CD14-positive monocyte (primary cell): ENCODE results near the gene DENND4A. TPM values are rescaled to one million over a fixed set of nuclear protein-coding genes. Genes with fewer than 3 reads are reported as not detected.

ENCODE experiments used
- DNase-seq, 3 donors: peaks; one replicate each; pipeline ENCODE4 v3.0.0-alpha.2; 2011 to 2022
- H2AFZ ChIP-seq: 2 replicates; pipeline ENCODE4 v1.6.0; 2012; ENCODE audit warnings: mild to moderate bottlenecking, low read depth, low read length, inconsistent platforms; ENCODE audit not compliant: insufficient read depth, poor library complexity, severe bottlenecking
- H3K27ac ChIP-seq, 2 donors: 1 replicate in 1 of 2; 2 replicates in 1 of 2; pipeline ENCODE4 v1.5.1; 2012 to 2013; ENCODE audit warnings: low read length in 2 of 2, control low read depth in 1 of 2, inconsistent platforms in 1 of 2, low read depth in 1 of 2, mild to moderate bottlenecking in 1 of 2
- H3K27me3 ChIP-seq, 2 donors: one replicate each; pipeline versions ENCODE4 v1.6.0 to v1.6.1; 2011 to 2013; ENCODE audit warnings: low read length in 2 of 2; ENCODE audit not compliant: control insufficient read depth in 2 of 2, insufficient read depth in 2 of 2
- H3K36me3 ChIP-seq, 2 donors: replicated peaks in 1 of 2; 1 replicate in 1 of 2; 2 replicates in 1 of 2; pipeline versions ENCODE4 v1.5.1 to v1.6.1; 2012 to 2013; ENCODE audit warnings: low read length in 2 of 2, control low read depth in 1 of 2, inconsistent platforms in 1 of 2, mild to moderate bottlenecking in 1 of 2; ENCODE audit not compliant: insufficient read depth in 2 of 2, control insufficient read depth in 1 of 2
- H3K4me1 ChIP-seq, 2 donors: 1 replicate in 1 of 2; 2 replicates in 1 of 2; pipeline versions ENCODE4 v1.5.1 to v1.6.1; 2012 to 2013; ENCODE audit warnings: low read length in 2 of 2, control low read depth in 1 of 2, inconsistent platforms in 1 of 2, mild to moderate bottlenecking in 1 of 2, moderate library complexity in 1 of 2; ENCODE audit not compliant: insufficient read depth in 2 of 2, control insufficient read depth in 1 of 2
- H3K4me2 ChIP-seq: replicated peaks from 2 replicates; pipeline ENCODE3; 2012; ENCODE audit warnings: low read length, moderate library complexity, mild to moderate bottlenecking; ENCODE audit not compliant: poor library complexity, severe bottlenecking; ENCODE audit errors: extremely low read depth
- H3K4me3 ChIP-seq, 3 experiments: fragments of 200-600 bp in 1 of 3; sonication (generic) in 1 of 3; replicated peaks in 1 of 3; 1 replicate in 2 of 3; 2 replicates in 1 of 3; pipeline ENCODE4 v1.5.1; 2011 to 2013; ENCODE audit warnings: low read length in 3 of 3, mild to moderate bottlenecking in 3 of 3, control low read depth in 2 of 3, low read depth in 2 of 3, inconsistent platforms in 1 of 3, moderate library complexity in 1 of 3
- H3K79me2 ChIP-seq: 2 replicates; pipeline ENCODE4 v1.6.0; 2012; ENCODE audit warnings: mild to moderate bottlenecking, control low read depth, inconsistent platforms, low read length, moderate library complexity; ENCODE audit not compliant: insufficient read depth
- H3K9ac ChIP-seq: 2 replicates; pipeline ENCODE4 v1.6.0; 2017; ENCODE audit warnings: low read length, mild to moderate bottlenecking; ENCODE audit not compliant: insufficient read depth, poor library complexity, severe bottlenecking
- H3K9me3 ChIP-seq, 2 donors: replicated peaks in 1 of 2; 1 replicate in 1 of 2; 2 replicates in 1 of 2; pipeline versions ENCODE4 v1.5.1 to v1.6.1; 2012 to 2013; ENCODE audit warnings: low read length in 2 of 2, control low read depth in 1 of 2; ENCODE audit not compliant: control insufficient read depth in 1 of 2, insufficient read depth in 1 of 2
- H4K20me1 ChIP-seq: 2 replicates; pipeline ENCODE4 v1.6.0; 2012; ENCODE audit warnings: mild to moderate bottlenecking, low read length, control low read depth, moderate library complexity; ENCODE audit not compliant: insufficient read depth
- H3K27ac Mint-ChIP-seq, 7 donors: one replicate each; pipeline ENCODE4 v1.8.0; 2020; ENCODE audit warnings: mild to moderate bottlenecking in 7 of 7, mixed read lengths in 7 of 7, moderate library complexity in 6 of 7, inconsistent platforms in 2 of 7
- H3K27me3 Mint-ChIP-seq, 3 donors: one replicate each; pipeline ENCODE4 v1.8.0; 2021 to 2022; ENCODE audit warnings: low read depth in 3 of 3, mild to moderate bottlenecking in 3 of 3, mixed read lengths in 3 of 3, moderate library complexity in 3 of 3, inconsistent platforms in 1 of 3
- H3K36me3 Mint-ChIP-seq, 2 donors: one replicate each; pipeline ENCODE4 v1.8.0; 2020; ENCODE audit warnings: mixed read lengths in 2 of 2, inconsistent platforms in 1 of 2, mild to moderate bottlenecking in 1 of 2
- H3K4me1 Mint-ChIP-seq: one replicate; pipeline ENCODE4 v1.8.0; 2020; ENCODE audit warnings: mild to moderate bottlenecking, mixed read lengths
- H3K4me3 Mint-ChIP-seq, 2 donors: one replicate each; pipeline ENCODE4 v1.8.0; 2020; ENCODE audit warnings: mild to moderate bottlenecking in 2 of 2, mixed read lengths in 2 of 2, moderate library complexity in 1 of 2
- H3K9me3 Mint-ChIP-seq, 7 donors: one replicate each; pipeline ENCODE4 v1.8.0; 2020 to 2022; ENCODE audit warnings: mixed read lengths in 7 of 7, mild to moderate bottlenecking in 6 of 7, moderate library complexity in 6 of 7, inconsistent platforms in 2 of 7
- CTCF ChIP-seq: fragments of 200-600 bp; IDR thresholded peaks from one replicate; pipeline ENCODE4 v1.8.0; 2022; ENCODE audit warnings: antibody characterized with exemption, mild to moderate bottlenecking
- WGBS: methylation state at CpG from one replicate; pipeline ENCODE4 v1.1.5; 2013; ENCODE audit warnings: missing lambda C conversion rate; ENCODE audit not compliant: insufficient coverage; 5-methylcytosine and 5-hydroxymethylcytosine counted together
- intact Hi-C, 2 donors: fragments of 100-400 bp; cut with micrococcal nuclease; formaldehyde crosslinking; loops; one replicate each; pipeline versions ENCODE4 v1.15.0 to v1.15.1; 2023
- polyA plus RNA-seq, 3 donors: library from polyadenylated mRNA; depleted of rRNA in 1 of 3; unstranded in 2 of 3; stranded (reverse) in 1 of 3; fragments of 300-500 nt in 2 of 3; fragments of >200 nt in 1 of 3; fragmentation: Illumina TruSeq in 2 of 3; gene quantifications; 1 replicate in 2 of 3; 2 replicates in 1 of 3; pipeline ENCODE4 v1.2.3, GENCODE V29; 2012 to 2021

Gene DENND4A
- polyA plus RNA-seq, 3 donors, result 4.6 to 11.0 (median 6.9) TPM

GRCh38 chr15:65791335-65792137, 557 bp downstream of the DENND4A start:
- H3K4me3 Mint-ChIP-seq, result peak overlapping the region; percentile 92 to 94
- no peaks in the 10 kb centered on the region for H3K36me3 Mint-ChIP-seq
- Histone ChIP-seq H3K4me2 (peak overlapping the region; percentile 84), H3K4me3 (peak overlapping the region; percentile 84 to 92 (median 86)), H3K27me3 (no peaks in the 10 kb centered on the region), H3K4me1 (peaks cover 49 to 53% of the 10 kb centered on the region in 2 donors), H2AFZ (peak overlapping the region; percentile 57), H3K27ac (peak overlapping the region; percentile 90 to 99), H3K79me2 (peaks cover 68% of the 10 kb centered on the region), H3K36me3 (no peaks in the 10 kb centered on the region), H3K9ac (peak overlapping the region; percentile 91), H4K20me1 (peaks cover 24% of the 10 kb centered on the region), H3K9me3 (no peaks in the 10 kb centered on the region)
- WGBS, result under 1% methylated on average over 44 of the region's 69 CpGs
- intact Hi-C loops, result loop anchor here (2.0 to 5.0 kb wide), 3 partner anchors 27 to 41 kb away; no protein-coding TSS in a partner anchor
- peaks cover 50% of the 10 kb centered on the region for H3K4me1 Mint-ChIP-seq
- TF ChIP-seq CTCF, result no peak
- no peaks in the 10 kb centered on the region for H3K27me3 Mint-ChIP-seq
- DNase-seq, result peak in 1 of 3 donors; percentile 47
- peak overlapping the region; percentile 93 to 100 (median 96) for H3K27ac Mint-ChIP-seq
- H3K9me3 Mint-ChIP-seq, result peaks cover 0 to 2% (median 0%) of the 10 kb centered on the region in 7 donors

GRCh38 chr15:65790694-65791334, 1.3 kb downstream of the DENND4A start:
- intact Hi-C loops, result loop anchor here (5.0 kb wide), 2 partner anchors 36 to 41 kb away; no protein-coding TSS in a partner anchor
- Histone ChIP-seq H2AFZ (peak overlapping the region; percentile 57), H3K79me2 (peaks cover 75% of the 10 kb centered on the region), H3K4me1 (peaks cover 46 to 51% of the 10 kb centered on the region in 2 donors), H3K4me2 (peak overlapping the region; percentile 84), H3K36me3 (no peaks in the 10 kb centered on the region), H3K27me3 (no peaks in the 10 kb centered on the region), H3K4me3 (peak overlapping the region; percentile 84 to 92 (median 86)), H3K9me3 (no peaks in the 10 kb centered on the region), H4K20me1 (peaks cover 24% of the 10 kb centered on the region), H3K9ac (peak overlapping the region; percentile 91), H3K27ac (peak overlapping the region; percentile 90 to 99)
- Mint-ChIP-seq H3K4me1 (peaks cover 44% of the 10 kb centered on the region), H3K36me3 (no peaks in the 10 kb centered on the region), H3K9me3 (peaks cover 0 to 2% (median 0%) of the 10 kb centered on the region in 7 donors), H3K4me3 (peak overlapping the region; percentile 92 to 94), H3K27me3 (no peaks in the 10 kb centered on the region), H3K27ac (peak overlapping the region; percentile 93 to 100 (median 96))
- no peak for TF ChIP-seq CTCF
- peak; percentile 16 to 35 (median 34) for DNase-seq
- 0% methylated on average over 8 of the region's 14 CpGs for WGBS
